OCI-LY1 (cell line): ENCODE results near the gene UBR2.

Experiments used
- H2AFZ ChIP-seq: fragments of 200-600 bp; sonication (generic), shearing (Covaris generic); 2 replicates; pipeline ENCODE4 v1.6.0; 2014; ENCODE audit warnings: antibody characterized with exemption, mild to moderate bottlenecking, low read length
- H3F3A ChIP-seq: fragments of 200-600 bp; sonication (generic), shearing (Covaris generic); 2 replicates; pipeline ENCODE4 v1.6.0; 2014; ENCODE audit warnings: mild to moderate bottlenecking, antibody characterized with exemption, low read length, moderate library complexity; ENCODE audit not compliant: insufficient read depth
- H3K27ac ChIP-seq: fragments of 200-600 bp; sonication (generic); 2 replicates; pipeline ENCODE4 v1.5.1; 2014; ENCODE audit warnings: low read length, mixed run types, mild to moderate bottlenecking, low read depth; ENCODE audit not compliant: poor library complexity, severe bottlenecking
- H3K27me3 ChIP-seq: fragments of 200-600 bp; sonication (generic); 2 replicates; pipeline ENCODE4 v1.6.0; 2014; ENCODE audit warnings: antibody characterized with exemption, mild to moderate bottlenecking, low read length, moderate library complexity; ENCODE audit not compliant: insufficient read depth
- H3K36me3 ChIP-seq: fragments of 200-600 bp; sonication (generic); 2 replicates; pipeline ENCODE4 v1.6.1; 2014; ENCODE audit warnings: mild to moderate bottlenecking, antibody characterized with exemption, low read length, moderate library complexity, mixed read lengths; ENCODE audit not compliant: insufficient read depth
- H3K4me1 ChIP-seq: fragments of 200-600 bp; sonication (generic); 2 replicates; pipeline ENCODE4 v1.5.1; 2014; ENCODE audit warnings: mild to moderate bottlenecking, low read length, moderate library complexity; ENCODE audit not compliant: insufficient read depth, severe bottlenecking
- H3K4me2 ChIP-seq: fragments of 200-600 bp; sonication (generic), shearing (Covaris generic); 2 replicates; pipeline ENCODE4 v1.6.1; 2014; ENCODE audit warnings: low read length
- H3K4me3 ChIP-seq: fragments of 200-600 bp; sonication (generic); 2 replicates; pipeline ENCODE4 v1.5.1; 2014; ENCODE audit warnings: low read length, low read depth, mild to moderate bottlenecking, mixed read lengths; ENCODE audit not compliant: poor library complexity, severe bottlenecking
- H3K79me2 ChIP-seq: fragments of 200-600 bp; shearing (Covaris generic); 2 replicates; pipeline ENCODE4 v1.6.1; 2016; ENCODE audit warnings: mixed run types, low read length, mixed read lengths; ENCODE audit not compliant: insufficient read depth
- H3K9ac ChIP-seq: fragments of 200-600 bp; sonication (generic), shearing (Covaris generic); 2 replicates; pipeline ENCODE4 v1.6.1; 2014; ENCODE audit warnings: mild to moderate bottlenecking, low read length, mixed read lengths
- H3K9me2 ChIP-seq: fragments of 200-600 bp; sonication (generic), shearing (Covaris generic); 2 replicates; pipeline ENCODE4 v1.6.1; 2014; ENCODE audit warnings: low read depth, mild to moderate bottlenecking, low read length, mixed read lengths
- H3K9me3 ChIP-seq: fragments of 200-600 bp; shearing (Covaris generic); 2 replicates; pipeline ENCODE4 v1.6.1; 2014; ENCODE audit warnings: low read length, mixed read lengths
- H4K20me1 ChIP-seq: fragments of 200-600 bp; sonication (generic), shearing (Covaris generic); 2 replicates; pipeline ENCODE4 v1.6.0; 2016; ENCODE audit warnings: mild to moderate bottlenecking, low read length; ENCODE audit not compliant: insufficient read depth
- EZH2 ChIP-seq: fragments of 200-600 bp; sonication (generic), shearing (Covaris generic); IDR thresholded peaks from 2 replicates; pipeline ENCODE4 v1.8.0; 2017; ENCODE audit warnings: borderline replicate concordance, mixed run types, mild to moderate bottlenecking, antibody characterized with exemption, low read length, moderate library complexity, mixed read lengths
- TF ChIP-seq, protein P1 (sequence below): fragments of 200-600 bp; sonication (generic), shearing (Covaris generic); IDR thresholded peaks from 2 replicates; pipeline ENCODE4 v1.5.1; 2017; ENCODE audit warnings: mild to moderate bottlenecking, antibody characterized with exemption, low read length, moderate library complexity, mixed read lengths

UBR2 gene

DNA sequence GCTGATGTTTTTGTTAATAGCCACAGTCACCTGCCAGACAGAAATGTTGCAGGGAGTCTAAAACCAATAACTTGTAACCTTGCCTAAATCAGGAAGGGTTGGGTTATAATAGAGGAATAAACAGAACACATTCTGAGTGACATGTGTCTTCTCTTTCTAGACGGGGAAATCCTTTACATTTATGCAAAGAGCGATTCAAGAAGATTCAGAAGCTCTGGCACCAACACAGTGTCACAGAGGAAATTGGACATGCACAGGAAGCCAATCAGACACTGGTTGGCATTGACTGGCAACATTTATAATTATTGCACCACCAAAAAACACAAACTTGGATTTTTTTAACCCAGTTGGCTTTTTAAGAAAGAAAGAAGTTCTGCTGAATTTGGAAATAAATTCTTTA is 127.0 kb downstream of the UBR2 start:
- no peaks in the 10 kb centered on the region for H3F3A ChIP-seq
- no peak overlapping the region for H3K4me3 ChIP-seq
- no peaks in the 10 kb centered on the region for H4K20me1 ChIP-seq
- H3K27ac ChIP-seq, result no peak overlapping the region
- no peaks in the 10 kb centered on the region for H3K9me3 ChIP-seq
- peaks cover 66% of the 10 kb centered on the region for H3K36me3 ChIP-seq
- no peaks in the 10 kb centered on the region for H3K79me2 ChIP-seq
- H2AFZ ChIP-seq, result no peak overlapping the region
- no peaks in the 10 kb centered on the region for H3K9me2 ChIP-seq
- no peaks in the 10 kb centered on the region for H3K27me3 ChIP-seq
- no peak overlapping the region for H3K4me2 ChIP-seq
- no peak for TF ChIP-seq EZH2
- TF ChIP-seq, protein P1, sequence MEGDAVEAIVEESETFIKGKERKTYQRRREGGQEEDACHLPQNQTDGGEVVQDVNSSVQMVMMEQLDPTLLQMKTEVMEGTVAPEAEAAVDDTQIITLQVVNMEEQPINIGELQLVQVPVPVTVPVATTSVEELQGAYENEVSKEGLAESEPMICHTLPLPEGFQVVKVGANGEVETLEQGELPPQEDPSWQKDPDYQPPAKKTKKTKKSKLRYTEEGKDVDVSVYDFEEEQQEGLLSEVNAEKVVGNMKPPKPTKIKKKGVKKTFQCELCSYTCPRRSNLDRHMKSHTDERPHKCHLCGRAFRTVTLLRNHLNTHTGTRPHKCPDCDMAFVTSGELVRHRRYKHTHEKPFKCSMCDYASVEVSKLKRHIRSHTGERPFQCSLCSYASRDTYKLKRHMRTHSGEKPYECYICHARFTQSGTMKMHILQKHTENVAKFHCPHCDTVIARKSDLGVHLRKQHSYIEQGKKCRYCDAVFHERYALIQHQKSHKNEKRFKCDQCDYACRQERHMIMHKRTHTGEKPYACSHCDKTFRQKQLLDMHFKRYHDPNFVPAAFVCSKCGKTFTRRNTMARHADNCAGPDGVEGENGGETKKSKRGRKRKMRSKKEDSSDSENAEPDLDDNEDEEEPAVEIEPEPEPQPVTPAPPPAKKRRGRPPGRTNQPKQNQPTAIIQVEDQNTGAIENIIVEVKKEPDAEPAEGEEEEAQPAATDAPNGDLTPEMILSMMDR, result no peak
- H3K9ac ChIP-seq, result no peak overlapping the region
- H3K4me1 ChIP-seq, result peaks cover 6% of the 10 kb centered on the region

DNA sequence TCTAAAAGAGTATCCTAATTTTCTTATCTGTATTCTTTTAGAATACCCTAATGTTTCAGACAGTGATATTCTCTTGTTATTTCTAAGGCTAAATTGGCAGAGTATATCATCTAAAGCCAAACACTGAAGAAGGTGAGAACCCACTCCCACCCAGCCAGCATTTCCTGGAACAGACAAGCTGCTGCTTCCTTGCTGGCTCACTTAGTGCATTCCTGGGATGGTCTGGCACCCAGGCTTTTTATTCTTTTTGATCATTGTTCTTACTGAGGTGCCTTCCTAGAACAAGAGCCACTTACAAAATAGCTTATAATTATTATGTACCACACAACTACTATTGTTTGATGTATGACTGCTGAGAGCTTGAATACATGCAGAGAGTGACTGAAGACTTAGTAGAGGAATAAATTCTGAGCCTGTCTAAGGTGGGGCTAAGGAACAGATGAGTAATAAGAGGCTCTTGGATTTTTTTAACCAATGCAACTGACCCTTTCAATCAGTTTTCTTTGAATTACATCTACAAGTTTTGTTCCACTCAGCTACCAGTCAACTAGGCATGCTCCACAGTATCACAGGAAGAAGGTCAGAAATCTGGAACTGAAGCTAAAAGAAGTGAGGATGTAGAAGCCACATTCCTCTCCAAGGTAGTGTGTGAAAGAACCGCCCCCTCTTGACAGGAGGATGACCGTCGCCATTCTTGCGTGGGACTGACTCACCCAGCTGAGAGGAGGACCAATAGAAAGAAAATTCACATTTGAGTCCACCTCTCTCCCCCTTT is 128.5 kb downstream of the UBR2 start:
- Histone ChIP-seq H3K36me3 (peaks cover 60% of the 10 kb centered on the region), H3K27ac (no peak overlapping the region), H4K20me1 (no peaks in the 10 kb centered on the region), H3K4me3 (no peak overlapping the region), H3F3A (no peaks in the 10 kb centered on the region), H3K4me2 (no peak overlapping the region), H3K4me1 (peaks cover 6% of the 10 kb centered on the region), H3K79me2 (no peaks in the 10 kb centered on the region), H2AFZ (no peak overlapping the region), H3K9ac (no peak overlapping the region), H3K9me3 (no peaks in the 10 kb centered on the region), H3K9me2 (no peaks in the 10 kb centered on the region), H3K27me3 (no peaks in the 10 kb centered on the region)
- TF ChIP-seq, protein P1, result no peak
- no peak for TF ChIP-seq EZH2

GRCh38 chr6:42693725-42694323 is 130.0 kb downstream of the UBR2 start:
- Histone ChIP-seq H4K20me1 (no peaks in the 10 kb centered on the region), H3K9ac (no peak overlapping the region), H3K4me1 (peaks cover 6% of the 10 kb centered on the region), H3F3A (no peaks in the 10 kb centered on the region), H3K79me2 (no peaks in the 10 kb centered on the region), H3K27ac (no peak overlapping the region), H3K4me2 (no peak overlapping the region), H3K9me2 (no peaks in the 10 kb centered on the region), H3K4me3 (no peak overlapping the region), H2AFZ (no peak overlapping the region), H3K36me3 (peaks cover 48% of the 10 kb centered on the region; the same call in 1 of the 2 replicates), H3K9me3 (no peaks in the 10 kb centered on the region), H3K27me3 (no peaks in the 10 kb centered on the region)
- no peak for TF ChIP-seq EZH2
- TF ChIP-seq, protein P1, result no peak
